Measurements from ENCODE around the gene ADH5. TPM values are rescaled to one million over a fixed set of nuclear protein-coding genes. Genes with fewer than 3 reads are reported as not detected.

ADH5 gene
- total and polyA plus RNA-seq, 10 of the 15 experiments (the other 5 are each of a cell fraction or from before 2014, with no cell fraction given) = 48.5 to 159 (median 95.3) TPM

DNA sequence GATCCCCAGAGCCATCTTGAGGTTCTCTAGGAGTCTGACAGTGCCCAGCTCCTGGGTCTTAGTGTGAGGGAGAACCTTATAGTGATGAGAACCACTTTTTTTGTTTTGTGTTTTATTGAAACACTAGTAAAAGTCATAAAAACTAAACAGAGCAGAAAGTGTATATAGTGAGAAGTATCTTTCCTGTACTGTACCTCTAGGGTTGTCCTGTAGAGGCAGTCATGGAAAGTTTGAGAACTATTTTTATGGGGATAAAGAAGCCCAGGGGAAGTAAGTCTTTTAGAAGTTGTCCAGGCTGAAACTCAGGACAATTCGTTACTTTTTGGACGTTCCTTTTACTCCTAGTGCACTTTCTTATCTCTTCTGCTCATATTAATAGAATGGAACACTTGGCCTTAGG, 40.9 kb downstream of the ADH5 start:
- 98% methylated on average over 2 of the region's 2 CpGs for WGBS (ENCODE audit: insufficient coverage, insufficient replicate concordance, low lambda C conversion rate, missing lambda C conversion rate)

More for the DNA sequence above, 40.9 kb downstream of the ADH5 start:
- Histone ChIP-seq H3K4me3 (no peak overlapping the region), H3K4me2 (ENCODE audit: control insufficient read depth, insufficient read depth) (no peak overlapping the region), H2AFZ (ENCODE audit: control insufficient read depth, low read depth, low read length) (no peak overlapping the region), H3K9ac (ENCODE audit: control insufficient read depth, insufficient read depth, low read length) (no peak overlapping the region), H3K27me3 (replicated peaks in 1 of 2; ENCODE audit: control insufficient read depth in 2 of 2, insufficient read depth in 2 of 2, low read length in 1 of 2) (no peaks in the 10 kb centered on the region), H3K27ac (ENCODE audit: control insufficient read depth, insufficient read depth) (no peak overlapping the region), H3K4me1 (ENCODE audit: control insufficient read depth, insufficient read depth, low read length) (no peaks in the 10 kb centered on the region), H3K9me3 (replicated peaks; ENCODE audit: control insufficient read depth, insufficient read depth, low read length) (no peaks in the 10 kb centered on the region), H3K36me3 (ENCODE audit: control insufficient read depth in 2 of 2, insufficient read depth in 2 of 2, low read length in 1 of 2) (peaks cover 9 to 12% of the 10 kb centered on the region in 2 experiments; a peak in 3 of 4 replicates), H3K79me2 (ENCODE audit: control insufficient read depth, insufficient read depth, low read length) (no peaks in the 10 kb centered on the region), H4K20me1 (ENCODE audit: control insufficient read depth, insufficient read depth) (no peaks in the 10 kb centered on the region)
- intact Hi-C loops (cut with micrococcal nuclease; ENCODE audit: unreplicated experiment) (no loop called here), in situ Hi-C loops (cut with MboI) (no loop called here)
- ChIA-PET CTCF (interaction anchor here (1.8 kb wide), 2 partner anchors 9 to 53 kb away, joined by 6 to 16 read pairs; partner anchors contain the start of gene METAP1), POLR2A (no interaction called here), RAD21 (ENCODE audit: unreplicated experiment) (interaction anchor here (1.2 kb wide), 1 partner anchor 52 kb away, joined by 5 read pairs; the partner anchor contains the start of gene METAP1), SMC1A (ENCODE audit: uncharacterized antibody, unreplicated experiment) (interaction anchor here (1.1 to 1.8 kb wide), 2 partner anchors 9 to 10 kb away, joined by 4 read pairs; no protein-coding TSS in a partner anchor)
- no TSS peak for BruUV-seq (replicated peaks)
- TF ChIP-seq KLF5 (IDR thresholded peaks at IDR 0.05; ENCODE audit: partially characterized antibody) (no peak), NFYA (IDR thresholded peaks at IDR 0.05; ENCODE audit: borderline replicate concordance, low read depth, low read length) (no peak), JUND (IDR thresholded peaks at IDR 0.05; ENCODE audit: low read depth, low read length) (no peak), CBX3 (IDR thresholded peaks at IDR 0.05; ENCODE audit: borderline replicate concordance, low read depth) (no peak), BRCA1 (IDR thresholded peaks at IDR 0.05; ENCODE audit: low read depth, low read length) (no peak), ZZZ3 (IDR thresholded peaks at IDR 0.05; ENCODE audit: control insufficient read depth, insufficient read length, low read depth) (no peak), POU2F2 (IDR thresholded peaks at IDR 0.05; ENCODE audit: borderline replicate concordance, low read depth, low read length) (no peak), TBL1XR1 (IDR thresholded peaks at IDR 0.05; ENCODE audit: low read depth, low read length) (no peak), CEBPB (IDR thresholded peaks at IDR 0.05; ENCODE audit: borderline replicate concordance in 1 of 2, low read depth in 2 of 2, low read length in 2 of 2) (no peak), MEF2B (IDR thresholded peaks at IDR 0.05; ENCODE audit: partially characterized antibody, poor library complexity, severe bottlenecking) (no peak), SMAD5 (IDR thresholded peaks at IDR 0.05; ENCODE audit: low read depth) (no peak), HCFC1 (IDR thresholded peaks at IDR 0.05; ENCODE audit: low read length) (no peak), ZNF217 (IDR thresholded peaks at IDR 0.05) (no peak), TCF7 (IDR thresholded peaks at IDR 0.05; ENCODE audit: borderline replicate concordance) (no peak)
- TF ChIP-seq, protein P1, sequence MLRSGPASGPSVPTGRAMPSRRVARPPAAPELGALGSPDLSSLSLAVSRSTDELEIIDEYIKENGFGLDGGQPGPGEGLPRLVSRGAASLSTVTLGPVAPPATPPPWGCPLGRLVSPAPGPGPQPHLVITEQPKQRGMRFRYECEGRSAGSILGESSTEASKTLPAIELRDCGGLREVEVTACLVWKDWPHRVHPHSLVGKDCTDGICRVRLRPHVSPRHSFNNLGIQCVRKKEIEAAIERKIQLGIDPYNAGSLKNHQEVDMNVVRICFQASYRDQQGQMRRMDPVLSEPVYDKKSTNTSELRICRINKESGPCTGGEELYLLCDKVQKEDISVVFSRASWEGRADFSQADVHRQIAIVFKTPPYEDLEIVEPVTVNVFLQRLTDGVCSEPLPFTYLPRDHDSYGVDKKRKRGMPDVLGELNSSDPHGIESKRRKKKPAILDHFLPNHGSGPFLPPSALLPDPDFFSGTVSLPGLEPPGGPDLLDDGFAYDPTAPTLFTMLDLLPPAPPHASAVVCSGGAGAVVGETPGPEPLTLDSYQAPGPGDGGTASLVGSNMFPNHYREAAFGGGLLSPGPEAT (IDR thresholded peaks at IDR 0.05; ENCODE audit: low read depth) = no peak
- TF ChIP-seq, protein P2, sequence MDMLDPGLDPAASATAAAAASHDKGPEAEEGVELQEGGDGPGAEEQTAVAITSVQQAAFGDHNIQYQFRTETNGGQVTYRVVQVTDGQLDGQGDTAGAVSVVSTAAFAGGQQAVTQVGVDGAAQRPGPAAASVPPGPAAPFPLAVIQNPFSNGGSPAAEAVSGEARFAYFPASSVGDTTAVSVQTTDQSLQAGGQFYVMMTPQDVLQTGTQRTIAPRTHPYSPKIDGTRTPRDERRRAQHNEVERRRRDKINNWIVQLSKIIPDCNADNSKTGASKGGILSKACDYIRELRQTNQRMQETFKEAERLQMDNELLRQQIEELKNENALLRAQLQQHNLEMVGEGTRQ (IDR thresholded peaks at IDR 0.05; ENCODE audit: borderline replicate concordance, low read depth, low read length) = no peak
- TF ChIP-seq, protein P3, sequence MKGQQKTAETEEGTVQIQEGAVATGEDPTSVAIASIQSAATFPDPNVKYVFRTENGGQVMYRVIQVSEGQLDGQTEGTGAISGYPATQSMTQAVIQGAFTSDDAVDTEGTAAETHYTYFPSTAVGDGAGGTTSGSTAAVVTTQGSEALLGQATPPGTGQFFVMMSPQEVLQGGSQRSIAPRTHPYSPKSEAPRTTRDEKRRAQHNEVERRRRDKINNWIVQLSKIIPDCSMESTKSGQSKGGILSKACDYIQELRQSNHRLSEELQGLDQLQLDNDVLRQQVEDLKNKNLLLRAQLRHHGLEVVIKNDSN (IDR thresholded peaks at IDR 0.05; ENCODE audit: borderline replicate concordance, extremely low read length, insufficient read depth, low read depth, low read length) = no peak
- TF ChIP-seq, protein P4, sequence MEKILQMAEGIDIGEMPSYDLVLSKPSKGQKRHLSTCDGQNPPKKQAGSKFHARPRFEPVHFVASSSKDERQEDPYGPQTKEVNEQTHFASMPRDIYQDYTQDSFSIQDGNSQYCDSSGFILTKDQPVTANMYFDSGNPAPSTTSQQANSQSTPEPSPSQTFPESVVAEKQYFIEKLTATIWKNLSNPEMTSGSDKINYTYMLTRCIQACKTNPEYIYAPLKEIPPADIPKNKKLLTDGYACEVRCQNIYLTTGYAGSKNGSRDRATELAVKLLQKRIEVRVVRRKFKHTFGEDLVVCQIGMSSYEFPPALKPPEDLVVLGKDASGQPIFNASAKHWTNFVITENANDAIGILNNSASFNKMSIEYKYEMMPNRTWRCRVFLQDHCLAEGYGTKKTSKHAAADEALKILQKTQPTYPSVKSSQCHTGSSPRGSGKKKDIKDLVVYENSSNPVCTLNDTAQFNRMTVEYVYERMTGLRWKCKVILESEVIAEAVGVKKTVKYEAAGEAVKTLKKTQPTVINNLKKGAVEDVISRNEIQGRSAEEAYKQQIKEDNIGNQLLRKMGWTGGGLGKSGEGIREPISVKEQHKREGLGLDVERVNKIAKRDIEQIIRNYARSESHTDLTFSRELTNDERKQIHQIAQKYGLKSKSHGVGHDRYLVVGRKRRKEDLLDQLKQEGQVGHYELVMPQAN (conservative IDR thresholded peaks at IDR 0.05) = no peak
- no peak for DNase-seq (ENCODE audit: low read depth, low spot score)
- ATAC-seq = 0 out of 3 replicates have a peak, but pooled peaks have one; percentile 17
- no peak for FAIRE-seq

Measured in GM12878 (cell line).